Measurements from ENCODE around the gene CXorf66.
"Not testable (repeated sequence)": the region's sequence is repeated elsewhere in the genome, so short reads cannot be mapped to it uniquely, and the experiment has no call there.

CXorf66 gene

DNA sequence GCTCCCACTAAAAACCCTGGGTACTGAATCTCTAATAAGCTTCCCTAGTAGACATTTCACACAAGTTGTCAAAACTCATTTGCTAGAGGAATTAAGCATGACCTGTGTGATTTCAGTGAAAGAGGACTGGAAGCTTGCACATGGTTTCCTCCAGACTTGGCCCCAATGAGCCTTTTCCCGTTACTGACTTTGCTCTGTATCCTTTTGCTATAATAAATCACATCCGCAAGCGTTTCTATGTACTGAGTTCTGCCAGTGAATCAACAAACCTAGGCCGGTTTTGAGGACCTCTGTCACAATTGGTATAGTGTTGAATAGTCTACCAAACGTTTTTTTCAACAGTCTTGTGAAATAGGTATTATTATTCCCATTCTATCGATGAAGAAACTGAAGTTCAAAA, 40.6 kb downstream of the CXorf66 start:
- no peak for DNase-seq

DNA sequence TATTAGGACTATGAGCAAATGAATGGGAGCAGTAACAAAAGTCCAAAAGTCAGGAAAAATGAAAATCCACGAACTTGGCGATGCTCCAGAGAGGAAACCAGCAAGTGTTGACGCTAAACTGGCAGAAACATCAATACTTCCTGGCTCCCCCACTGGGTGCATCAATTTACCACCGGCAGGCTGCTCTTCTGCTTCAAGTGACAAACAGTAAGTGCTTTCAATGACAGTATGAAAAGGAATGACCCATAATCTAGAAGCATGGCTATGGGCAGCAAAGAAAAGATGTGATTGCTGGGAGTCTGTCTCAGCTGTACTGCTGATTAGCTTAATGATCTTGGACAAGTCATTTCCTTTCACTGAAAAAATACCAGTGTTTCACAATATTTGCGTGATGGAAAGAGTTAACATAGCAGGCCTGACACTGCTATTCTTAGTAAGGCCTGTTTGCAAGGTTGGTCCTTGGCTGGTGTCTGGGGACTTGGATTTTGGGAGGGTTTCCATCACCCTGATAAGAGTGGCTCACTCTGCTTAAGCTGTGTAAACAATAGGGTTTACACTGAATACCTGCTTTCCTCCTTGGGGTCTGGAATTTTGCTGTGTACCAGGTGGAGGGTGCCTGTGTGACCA, 41.1 kb downstream of the CXorf66 start:
- DNase-seq, result no peak

DNA sequence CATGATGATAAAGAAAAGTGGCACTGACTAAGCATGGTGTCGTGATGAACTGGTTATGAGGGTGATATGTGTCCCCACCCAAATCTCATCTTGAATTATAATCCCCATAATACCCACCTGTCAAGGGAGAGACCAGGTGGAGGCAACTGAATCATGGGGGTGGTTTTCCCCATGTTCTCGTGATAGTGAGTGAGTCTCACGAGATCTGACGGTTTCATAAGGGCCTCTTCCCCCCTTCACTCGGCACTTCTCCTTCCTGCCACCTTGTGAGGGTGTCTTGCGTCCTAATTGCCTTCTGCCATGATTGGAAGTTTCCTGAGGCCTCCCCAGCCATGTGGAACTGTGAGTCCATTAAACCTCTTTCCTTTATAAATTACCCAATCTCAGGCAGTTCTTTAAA, 44.2 kb downstream of the CXorf66 start:
- not testable (repeated sequence) for DNase-seq

DNA sequence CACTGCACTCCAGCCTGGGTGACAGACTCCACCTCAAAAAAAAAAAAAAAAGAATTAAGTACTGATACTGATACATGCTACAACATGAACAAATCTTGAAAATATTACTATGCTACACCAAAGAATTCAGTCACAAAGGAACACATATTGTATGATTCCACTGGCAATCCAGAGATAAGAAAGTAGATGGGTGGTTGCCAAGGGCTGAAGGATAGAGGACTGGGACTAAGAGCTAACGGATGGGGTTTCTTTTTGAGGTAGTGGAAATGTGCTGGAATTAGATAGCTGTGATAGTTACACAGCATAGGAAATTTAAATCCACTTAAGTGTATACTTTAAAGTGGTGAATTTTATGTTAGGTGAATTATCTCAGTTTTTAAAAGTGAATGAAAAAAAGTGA, 45.0 kb downstream of the CXorf66 start:
- DNase-seq, result no peak

DNA sequence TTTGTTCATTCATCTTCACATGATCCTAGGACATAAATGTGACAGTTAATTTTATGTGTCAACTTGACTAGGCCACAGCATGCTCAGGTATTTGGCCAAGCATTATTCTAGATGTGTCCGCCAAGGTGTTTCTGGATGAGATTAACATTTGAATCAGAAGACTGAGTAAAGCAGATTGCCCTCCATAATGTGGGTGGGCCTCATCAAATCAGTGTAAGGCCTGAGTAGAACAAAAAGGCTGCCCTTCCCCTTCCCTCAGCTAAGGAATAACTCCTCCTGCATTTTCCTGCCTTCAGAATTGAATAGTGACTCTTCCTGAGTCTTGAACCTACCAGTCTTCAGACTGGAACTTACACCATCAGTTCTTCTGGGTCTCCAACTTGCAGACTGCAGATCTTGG, 50.9 kb downstream of the CXorf66 start:
- no peak for DNase-seq

DNA sequence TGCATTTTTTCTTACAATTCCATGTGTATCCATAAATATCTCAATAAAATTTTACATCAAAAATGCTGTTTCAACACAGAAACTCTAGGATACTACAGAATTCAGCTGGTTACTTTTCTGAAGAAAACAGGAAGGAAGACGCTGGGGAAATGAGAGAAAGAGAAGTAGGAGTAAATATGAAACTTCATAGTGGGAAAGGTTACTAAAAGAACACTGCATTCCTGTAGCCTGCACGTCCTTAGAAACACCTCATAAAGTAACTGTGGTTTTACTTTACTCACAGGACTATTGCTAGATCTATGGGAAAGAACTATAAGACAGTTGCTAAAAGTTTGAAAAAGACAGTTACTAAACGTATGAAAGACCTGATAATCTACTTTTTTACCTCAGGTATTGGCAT, 55.6 kb downstream of the CXorf66 start:
- DNase-seq, result no peak

DNA sequence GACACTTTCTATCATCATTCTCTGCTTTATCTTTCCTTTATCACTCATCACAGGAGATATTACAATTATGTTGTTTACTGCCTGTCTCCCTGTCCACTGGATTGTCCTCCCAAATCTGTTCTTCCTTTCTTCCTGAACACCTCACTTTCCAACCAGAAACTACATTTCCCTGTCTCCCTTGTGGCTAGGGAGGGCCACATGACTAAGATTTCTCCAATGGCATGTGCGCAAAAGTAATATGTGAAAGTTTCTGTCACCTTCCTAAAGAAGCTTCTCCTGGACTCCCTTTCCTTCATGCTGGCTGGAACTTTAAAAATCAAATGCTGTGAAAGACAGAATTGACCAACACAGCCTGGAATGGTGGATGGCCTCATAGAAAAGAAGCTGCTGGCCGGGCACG, 58.2 kb downstream of the CXorf66 start:
- no peak for DNase-seq

DNA sequence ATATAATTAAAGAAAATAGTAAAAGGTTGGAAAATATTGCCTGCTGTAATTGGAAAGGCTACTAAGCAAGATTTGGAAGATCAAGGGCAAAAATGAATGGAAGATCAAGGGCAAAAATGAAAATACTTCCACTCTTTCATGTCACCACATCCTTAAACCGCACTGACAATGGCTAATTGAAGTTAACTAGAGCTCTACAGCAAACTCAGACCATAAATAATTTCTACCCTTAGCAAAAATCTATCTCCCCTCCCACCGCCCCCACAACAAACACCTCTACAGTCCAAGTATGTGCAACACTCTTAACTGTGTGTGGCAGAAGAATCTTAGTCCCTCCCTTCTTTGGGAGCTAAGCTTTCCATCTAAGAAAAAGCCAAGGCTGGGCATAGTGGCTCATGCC, 59.6 kb downstream of the CXorf66 start:
- no peak for DNase-seq
